Activated CD8-positive, alpha-beta memory T cell treated with anti-CD3 and anti-CD28 coated beads, Interleukin-2, amount 50 U/mL, for 24 hours (primary cell): ENCODE data around the gene TNPO1.
"Not testable (repeated sequence)": the region's sequence is repeated elsewhere in the genome, so short reads cannot be mapped to it uniquely, and the experiment has no call there.

Experiments used
- DNase-seq: peaks from one replicate; pipeline ENCODE4 v3.0.0-alpha.2; 2020; ENCODE audit errors: extremely low read depth

TNPO1 gene

DNA sequence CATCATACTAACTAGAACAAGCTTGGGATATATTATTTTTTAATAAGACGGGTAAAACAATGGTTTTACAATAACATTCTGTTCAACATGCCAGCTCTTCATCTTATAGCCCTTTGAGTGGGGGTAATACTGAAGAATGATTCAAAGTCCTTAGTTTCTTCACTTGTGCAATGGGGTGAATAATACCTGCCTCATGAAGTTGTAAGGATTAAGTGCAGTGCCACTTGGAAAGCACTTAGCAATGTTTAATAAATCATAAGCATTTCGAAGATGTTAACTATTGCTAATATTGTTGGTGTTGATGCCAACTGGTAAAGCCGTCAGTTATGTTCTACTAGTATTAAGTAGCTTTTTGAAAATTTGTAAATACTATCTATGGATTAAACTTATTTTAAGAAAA, 38.0 kb downstream of the TNPO1 start:
- no peak for DNase-seq

- DNase-seq: no peak
These were observed 39.4 kb downstream of the TNPO1 start for GRCh38 chr5:72855821-72856220.

DNA sequence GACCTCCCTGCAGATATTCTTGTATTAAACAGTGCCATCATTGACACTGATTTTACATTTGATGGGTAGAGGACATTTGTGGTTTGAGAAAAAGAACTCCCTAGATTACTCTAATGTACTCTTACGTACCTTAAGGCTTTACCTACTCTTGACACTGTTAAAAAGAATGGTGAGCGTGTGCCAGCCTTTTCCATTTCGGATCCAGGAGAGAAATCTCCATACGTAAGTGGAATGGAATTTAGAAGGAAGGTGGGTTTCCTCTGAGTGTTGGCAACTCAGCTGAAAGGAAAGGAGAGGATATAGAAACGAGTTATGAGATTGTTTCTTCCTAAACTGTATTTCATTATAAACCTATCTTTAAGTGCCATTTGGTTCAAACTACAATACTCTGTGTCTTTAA, 40.9 kb downstream of the TNPO1 start:
- no peak for DNase-seq

DNA sequence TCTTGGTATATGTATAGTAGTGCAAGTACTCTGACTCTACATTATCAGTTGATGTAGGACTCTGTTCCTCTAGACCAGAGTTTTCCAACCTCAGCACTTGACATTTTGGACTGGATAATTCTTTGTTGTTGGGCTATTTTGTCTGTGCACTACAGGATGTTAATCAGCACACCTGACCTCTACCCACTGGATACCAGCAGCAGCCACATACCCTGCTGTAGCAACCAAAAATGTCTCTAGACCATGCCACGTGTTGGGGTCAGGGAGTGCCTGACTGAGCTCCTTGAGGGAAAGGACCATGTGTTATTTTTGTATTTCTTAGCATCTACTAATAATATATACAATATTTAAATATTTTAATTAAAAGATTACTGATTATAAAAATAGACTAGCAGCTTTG, 42.7 kb downstream of the TNPO1 start:
- no peak for DNase-seq

DNA sequence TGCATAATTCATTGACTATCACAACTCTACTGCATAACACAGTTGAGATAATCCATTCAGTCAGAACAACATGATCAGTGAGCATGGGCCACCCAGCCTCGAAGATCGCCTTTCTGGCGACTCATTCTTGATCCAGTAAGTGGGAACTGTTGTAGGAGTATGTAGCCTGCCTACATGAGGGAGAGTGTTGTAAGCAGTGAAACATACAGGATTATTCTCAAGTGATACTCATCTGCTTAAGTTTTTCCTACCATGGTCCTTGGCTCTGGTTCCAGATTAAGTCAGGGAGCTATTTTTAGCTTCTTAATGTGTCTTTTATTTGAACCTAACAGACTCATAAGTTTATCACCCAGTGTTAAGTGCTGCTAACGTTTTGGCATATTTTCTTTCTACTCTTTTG, 44.0 kb downstream of the TNPO1 start:
- DNase-seq: no peak

DNA sequence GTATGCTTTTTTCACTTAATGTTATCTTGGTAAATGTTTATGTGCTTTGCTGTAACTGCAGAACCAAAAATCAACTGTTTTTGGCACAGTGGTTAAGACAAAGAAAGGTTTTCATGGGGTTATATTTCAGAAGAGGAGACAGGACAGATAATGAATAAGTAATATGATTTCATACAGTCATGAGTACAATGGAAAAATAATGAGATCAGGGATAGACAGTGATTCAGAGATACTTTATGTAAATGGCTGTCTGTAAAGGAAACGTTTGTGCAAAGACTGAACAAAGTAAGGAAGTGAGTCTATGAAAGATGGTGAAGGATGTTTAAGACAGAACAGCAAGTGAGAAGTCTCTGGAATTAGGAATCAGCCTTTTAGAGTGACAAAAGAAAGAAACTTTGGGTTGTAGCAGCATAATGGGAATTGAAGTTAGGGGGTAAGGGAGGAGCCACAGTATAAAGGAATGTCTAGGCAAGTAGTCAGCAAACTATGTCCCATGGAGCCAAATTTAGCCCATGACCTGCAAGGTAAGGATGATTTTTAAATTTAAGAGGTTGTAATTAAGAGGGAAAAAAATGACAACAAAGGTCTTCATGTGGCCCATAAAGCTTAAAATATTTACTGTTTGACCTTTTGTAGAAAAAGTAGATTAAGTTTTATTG, 55.0 kb downstream of the TNPO1 start:
- DNase-seq: no peak

DNA sequence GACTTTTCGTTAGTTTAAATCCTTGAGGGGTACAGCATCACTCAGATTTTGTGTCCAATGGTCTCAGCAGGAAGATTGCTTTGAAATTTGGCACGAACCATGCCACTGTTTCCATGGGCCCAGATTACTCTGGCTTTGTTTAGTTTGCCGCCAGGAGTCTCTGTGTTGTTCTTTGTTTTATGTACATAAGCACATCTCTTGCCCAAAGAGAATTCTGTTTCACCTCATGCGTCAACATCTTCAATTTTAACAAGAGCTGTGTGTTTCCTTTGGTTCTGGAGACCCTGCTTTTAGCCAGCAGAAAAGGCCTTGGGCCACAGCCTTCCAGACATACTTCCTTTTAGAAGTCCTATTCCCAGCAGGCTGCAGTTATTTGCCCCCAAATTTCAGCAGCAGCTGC, 62.4 kb downstream of the TNPO1 start:
- DNase-seq: no peak

DNA sequence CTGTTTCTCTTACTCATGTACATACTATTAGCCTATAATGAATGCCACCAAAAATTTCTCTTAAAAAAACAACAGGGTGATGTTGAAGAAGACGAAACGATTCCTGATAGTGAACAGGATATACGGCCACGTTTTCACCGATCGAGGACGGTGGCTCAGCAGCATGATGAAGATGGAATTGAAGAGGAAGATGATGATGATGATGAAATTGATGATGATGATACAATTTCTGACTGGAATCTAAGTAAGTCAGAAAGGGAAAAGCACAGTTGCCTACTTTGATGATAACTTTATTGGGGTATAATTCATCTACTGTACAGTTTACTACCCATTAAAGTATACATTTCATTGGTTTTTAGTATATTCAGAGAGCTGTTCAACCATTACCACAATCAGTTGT, 66.5 kb downstream of the TNPO1 start:
- DNase-seq: no peak

DNA sequence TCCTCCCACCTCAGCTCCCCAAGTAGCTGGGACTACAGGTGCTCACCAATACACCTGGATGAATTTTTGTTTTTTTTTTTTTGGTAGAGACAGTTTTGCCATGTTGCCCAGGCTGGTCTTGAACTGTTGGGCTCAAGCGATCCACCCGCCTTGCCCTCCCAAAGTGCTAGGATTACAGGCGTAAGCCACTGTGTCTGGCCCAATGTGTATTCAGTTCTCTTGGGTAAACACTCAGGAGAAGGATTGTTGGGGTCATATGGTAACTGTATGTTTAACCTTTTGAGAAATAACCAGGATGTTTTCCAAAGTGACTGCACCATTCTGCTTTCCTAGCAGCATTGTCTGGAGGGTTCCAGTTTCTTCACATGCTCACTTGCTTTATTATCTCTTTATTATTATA, 67.4 kb downstream of the TNPO1 start:
- no peak for DNase-seq

- no peak for DNase-seq
These were observed 68.4 kb downstream of the TNPO1 start for GRCh38 chr5:72884892-72885291.

GRCh38 chr5:72885824-72886223, 69.4 kb downstream of the TNPO1 start:
- no peak for DNase-seq

- no peak for DNase-seq
These were observed 72.1 kb downstream of the TNPO1 start for GRCh38 chr5:72888595-72888994.

DNA sequence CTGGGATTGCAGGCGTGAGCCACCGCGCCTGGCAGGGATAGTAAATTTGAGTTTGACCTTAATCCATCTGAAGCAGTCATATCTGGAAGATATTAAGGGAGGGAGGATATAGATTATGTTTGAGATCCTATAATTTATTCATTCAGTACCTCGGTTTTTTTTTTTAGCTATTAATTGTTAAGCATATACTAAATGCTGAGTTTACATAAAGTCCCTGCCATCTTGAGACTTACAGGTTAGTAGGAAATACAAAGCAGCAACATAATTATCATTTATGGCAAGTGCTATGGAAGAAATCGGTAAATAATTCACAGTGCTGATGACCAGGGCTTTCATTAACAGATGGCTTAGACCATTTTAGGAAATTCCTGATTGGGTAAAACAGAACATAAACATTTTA, 72.9 kb downstream of the TNPO1 start:
- no peak for DNase-seq

DNA sequence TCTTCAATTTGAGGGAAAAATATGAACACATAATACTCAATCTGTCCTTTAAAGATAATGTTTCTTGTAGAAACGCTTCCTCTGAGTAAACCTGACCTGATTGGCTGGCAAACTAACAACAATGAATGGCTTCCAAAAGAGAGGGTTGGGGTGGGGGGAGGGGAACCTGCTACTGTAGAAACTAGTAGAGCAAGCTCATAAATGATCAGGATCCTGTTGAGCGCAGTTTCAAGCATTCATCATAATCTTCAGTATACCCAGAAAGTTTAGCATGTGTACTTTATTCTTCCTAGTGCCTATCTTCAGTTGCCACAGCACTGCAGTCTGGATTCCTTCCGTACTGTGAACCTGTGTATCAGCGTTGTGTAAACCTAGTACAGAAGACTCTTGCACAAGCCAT, 76.4 kb downstream of the TNPO1 start:
- no peak for DNase-seq

- no peak for DNase-seq
These were observed 79.3 kb downstream of the TNPO1 start for GRCh38 chr5:72895758-72896157.

DNA sequence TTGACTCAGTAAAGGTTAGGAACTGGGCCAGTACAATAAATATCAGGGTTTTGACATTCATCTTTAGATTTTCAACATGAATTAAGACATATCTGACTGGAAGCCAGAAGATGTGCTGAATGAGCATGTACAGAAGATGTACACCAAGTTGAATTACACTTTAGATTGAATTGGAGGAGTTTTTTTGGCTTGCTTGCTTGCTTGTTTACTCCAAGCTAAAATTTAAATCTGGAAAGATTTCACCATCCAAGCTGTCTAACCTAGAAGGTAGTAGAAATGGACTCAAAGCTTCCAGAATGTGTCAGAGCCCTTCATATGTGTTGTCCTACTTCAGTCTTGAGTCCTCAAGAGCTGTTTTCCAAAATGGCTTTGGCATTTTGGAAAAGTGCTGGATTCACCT, 90.3 kb downstream of the TNPO1 start:
- no peak for DNase-seq

GRCh38 chr5:72908664-72909063, 92.2 kb downstream of the TNPO1 start:
- DNase-seq: no peak

DNA sequence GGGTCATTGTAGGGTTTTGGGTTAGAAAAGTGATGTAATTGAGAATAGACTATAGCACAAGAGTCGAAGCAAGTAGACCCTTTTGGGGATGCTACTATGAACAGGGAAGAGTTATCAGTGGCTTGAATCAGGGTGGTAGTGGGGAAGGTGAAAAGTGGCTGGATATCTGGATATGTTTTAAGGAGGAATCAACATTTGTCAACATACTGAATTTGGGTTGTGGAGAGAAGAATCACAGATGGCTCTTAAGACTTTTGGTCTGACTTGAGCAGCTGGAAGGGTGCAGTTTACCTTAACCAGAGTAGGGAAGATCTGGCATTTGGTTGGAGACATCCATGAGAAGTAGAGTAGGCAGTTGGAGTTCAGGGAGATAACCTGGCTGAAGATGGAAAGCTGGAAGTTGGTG, 100.9 kb downstream of the TNPO1 start:
- no peak for DNase-seq

- no peak for DNase-seq
These were observed 104.4 kb downstream of the TNPO1 start for GRCh38 chr5:72920690-72921502.

GRCh38 chr5:72921886-72922285, 105.4 kb downstream of the TNPO1 start:
- DNase-seq: no peak

DNA sequence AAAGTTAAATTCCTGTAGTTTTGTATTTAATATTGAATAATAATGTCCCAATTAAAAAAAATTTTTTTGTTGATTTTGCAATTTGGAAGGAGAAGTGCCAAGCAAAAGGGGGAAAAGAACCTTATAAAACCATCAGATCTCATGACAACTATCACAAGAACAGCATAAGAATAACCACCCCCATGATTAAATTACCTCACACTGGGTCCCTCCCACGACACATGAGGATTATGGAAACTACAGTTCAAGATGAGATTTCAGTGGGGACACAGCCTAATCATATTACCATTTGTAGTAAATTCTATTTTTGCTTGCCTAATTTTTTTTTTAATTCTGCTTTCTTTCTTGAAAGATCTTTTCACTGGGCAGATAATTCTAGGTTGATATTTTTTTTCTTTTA, 106.0 kb downstream of the TNPO1 start:
- DNase-seq: no peak

GRCh38 chr5:72925336-72926010, 109.0 kb downstream of the TNPO1 start:
- DNase-seq: no peak

DNA sequence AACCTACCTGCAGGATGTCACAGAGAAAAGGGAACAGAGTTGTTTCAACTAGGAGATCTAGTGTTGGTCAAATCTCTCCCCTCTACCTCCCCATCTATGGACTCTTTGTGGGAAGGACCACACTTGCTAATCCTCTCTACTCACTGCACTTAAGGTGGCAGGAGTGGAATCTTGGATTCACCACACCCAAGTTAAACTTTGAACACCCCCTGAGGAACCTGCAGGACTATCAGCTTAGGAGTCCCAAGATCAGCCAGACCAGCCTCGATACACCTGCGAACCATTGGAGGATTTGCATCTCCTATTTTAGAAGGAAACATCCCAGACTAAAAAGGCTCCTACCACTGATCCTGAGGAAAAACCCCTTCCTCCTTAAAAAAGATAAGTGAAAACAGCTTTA, 116.2 kb downstream of the TNPO1 start:
- DNase-seq: not testable (repeated sequence)
